Prostate gland (tissue), 2 donors: Measurements from ENCODE around the gene CHCHD3.

Experiments used
- CTCF ChIP-seq, 4 experiments: fragments of 200-600 bp in 2 of 4; fragments of 450-650 bp in 2 of 4; sonication (generic) in 2 of 4; IDR thresholded peaks; 1 replicate in 3 of 4; 2 replicates in 1 of 4; pipeline ENCODE4 v1.5.1; 2016 to 2019; ENCODE audit warnings: antibody characterized with exemption in 4 of 4, mild to moderate bottlenecking in 2 of 4, moderate library complexity in 2 of 4
- POLR2A ChIP-seq: fragments of 450-650 bp; IDR thresholded peaks from one replicate; pipeline ENCODE4 v1.6.1; 2016; ENCODE audit warnings: antibody characterized with exemption, mild to moderate bottlenecking

- TF ChIP-seq POLR2A = no peak
- no peak for TF ChIP-seq CTCF (IDR thresholded peaks at IDR 0.05)
Measured at GRCh38 chr7:132846086-132846485, 235.8 kb downstream of the CHCHD3 start.
